HG02938 (cell line): ENCODE data around the gene PTPRM.

Source experiments
- ATAC-seq: cut with Tn5 transposase; IDR thresholded peaks from one replicate; pipeline ENCODE4 v1.9.1; 2021; ENCODE audit warnings: mild to moderate bottlenecking, moderate library complexity; ENCODE audit not compliant: unreplicated experiment

Gene PTPRM

GRCh38 chr18:8296886-8297616 lies 729.9 kb downstream of the PTPRM start:
- ATAC-seq: no peak

GRCh38 chr18:8298186-8298585 lies 731.1 kb downstream of the PTPRM start:
- no peak for ATAC-seq

GRCh38 chr18:8299054-8299980 lies 732.2 kb downstream of the PTPRM start:
- no peak for ATAC-seq

- ATAC-seq: no peak
These were observed 733.8 kb downstream of the PTPRM start for GRCh38 chr18:8300751-8301410.

- ATAC-seq: no peak
These were observed 734.5 kb downstream of the PTPRM start for GRCh38 chr18:8301427-8302172.

GRCh38 chr18:8303151-8303755 lies 736.1 kb downstream of the PTPRM start:
- ATAC-seq: no peak

GRCh38 chr18:8307960-8308359 lies 740.8 kb downstream of the PTPRM start:
- ATAC-seq: no peak

- ATAC-seq: no peak
These were observed 745.9 kb downstream of the PTPRM start for GRCh38 chr18:8313043-8313442.

GRCh38 chr18:8314124-8314523 lies 747.0 kb downstream of the PTPRM start:
- ATAC-seq: no peak

- no peak for ATAC-seq
These were observed 752.8 kb downstream of the PTPRM start for GRCh38 chr18:8319798-8320489.

GRCh38 chr18:8322486-8322885 lies 755.4 kb downstream of the PTPRM start:
- ATAC-seq: no peak

GRCh38 chr18:8324343-8325065 lies 757.4 kb downstream of the PTPRM start:
- no peak for ATAC-seq

- no peak for ATAC-seq
These were observed 759.8 kb downstream of the PTPRM start for GRCh38 chr18:8326763-8327394.

GRCh38 chr18:8328126-8328525 lies 761.0 kb downstream of the PTPRM start:
- ATAC-seq: no peak

GRCh38 chr18:8329186-8329771 lies 762.2 kb downstream of the PTPRM start:
- no peak for ATAC-seq

- no peak for ATAC-seq
These were observed 763.5 kb downstream of the PTPRM start for GRCh38 chr18:8330575-8330974.

GRCh38 chr18:8332286-8332685 lies 765.2 kb downstream of the PTPRM start:
- ATAC-seq: no peak

- no peak for ATAC-seq
These were observed 766.8 kb downstream of the PTPRM start for GRCh38 chr18:8333961-8334360.
